Measurements from ENCODE around the gene OTUB2.

- no peak for TF ChIP-seq CTCF (IDR thresholded peaks at IDR 0.05)
- no peak for TF ChIP-seq POLR2A (IDR thresholded peaks at IDR 0.05)
Measured at GRCh38 chr14:93984070-93984469, 42.1 kb upstream of the OTUB2 start.

All from esophagus squamous epithelium (tissue), 4 donors.